BE2C (cell line): Measurements from ENCODE around the gene ABHD4.

Experiments
- DNase-seq: peaks from one replicate; pipeline ENCODE4 v3.0.0-alpha.2; 2020
- H3K27me3 ChIP-seq: fragments of 250-450 bp; sonication (Bioruptor Pico); 2 replicates; pipeline ENCODE4 v1.5.1; 2020; ENCODE audit warnings: mild to moderate bottlenecking
- H3K36me3 ChIP-seq: fragments of 250-450 bp; sonication (Bioruptor Pico); 2 replicates; pipeline ENCODE4 v1.5.1; 2020; ENCODE audit warnings: mild to moderate bottlenecking
- H3K4me1 ChIP-seq: fragments of 250-450 bp; sonication (Bioruptor Pico); 2 replicates; pipeline ENCODE4 v1.5.1; 2020
- H3K4me3 ChIP-seq: 2 replicates; pipeline ENCODE4 v1.5.1; 2011; ENCODE audit warnings: low read depth, low read length
- H3K9me3 ChIP-seq: fragments of 250-450 bp; sonication (Bioruptor Pico); 2 replicates; pipeline ENCODE4 v1.5.1; 2020
- CTCF ChIP-seq: IDR thresholded peaks from 2 replicates; pipeline ENCODE4 v1.5.1; 2012; ENCODE audit warnings: mild to moderate bottlenecking, low read depth, low read length

Gene ABHD4

GRCh38 chr14:22567437-22567836 is 30.7 kb upstream of the ABHD4 start:
- no peak overlapping the region for H3K4me3 ChIP-seq
- H3K36me3 ChIP-seq, result peaks cover 19% of the 10 kb centered on the region
- DNase-seq, result no peak

GRCh38 chr14:22569106-22569736 is 28.9 kb upstream of the ABHD4 start:
- DNase-seq, result no peak
- Histone ChIP-seq H3K4me1 (no peaks in the 10 kb centered on the region), H3K9me3 (no peaks in the 10 kb centered on the region), H3K4me3 (no peak overlapping the region), H3K36me3 (peaks cover 22% of the 10 kb centered on the region), H3K27me3 (no peaks in the 10 kb centered on the region)
- TF ChIP-seq CTCF, result no peak

More at GRCh38 chr14:22567437-22567836, 30.7 kb upstream of the ABHD4 start:
- no peaks in the 10 kb centered on the region for H3K27me3 ChIP-seq
- no peaks in the 10 kb centered on the region for H3K4me1 ChIP-seq
- TF ChIP-seq CTCF, result no peak
- no peaks in the 10 kb centered on the region for H3K9me3 ChIP-seq

- no peaks in the 10 kb centered on the region for H3K4me1 ChIP-seq
- H3K27me3 ChIP-seq, result no peaks in the 10 kb centered on the region
- TF ChIP-seq CTCF, result no peak
- DNase-seq, result no peak
- peaks cover 21% of the 10 kb centered on the region for H3K36me3 ChIP-seq
- H3K4me3 ChIP-seq, result no peak overlapping the region
- no peaks in the 10 kb centered on the region for H3K9me3 ChIP-seq
These were observed 28.4 kb upstream of the ABHD4 start for GRCh38 chr14:22569737-22570131.

GRCh38 chr14:22570132-22570949 is 27.8 kb upstream of the ABHD4 start:
- Histone ChIP-seq H3K9me3 (no peaks in the 10 kb centered on the region), H3K4me3 (no peak overlapping the region), H3K27me3 (no peaks in the 10 kb centered on the region), H3K4me1 (no peaks in the 10 kb centered on the region), H3K36me3 (peaks cover 23% of the 10 kb centered on the region)
- TF ChIP-seq CTCF, result peak; percentile 84
- DNase-seq, result peak; percentile 74

GRCh38 chr14:22572562-22573058 is 25.5 kb upstream of the ABHD4 start:
- H3K9me3 ChIP-seq, result 0 out of 2 replicates have a peak, but pooled peaks cover 2% of the 10 kb centered on the region
- H3K36me3 ChIP-seq, result peaks cover 28% of the 10 kb centered on the region
- no peak for TF ChIP-seq CTCF
- H3K4me3 ChIP-seq, result no peak overlapping the region
- no peaks in the 10 kb centered on the region for H3K4me1 ChIP-seq
- no peaks in the 10 kb centered on the region for H3K27me3 ChIP-seq
- no peak for DNase-seq

- 0 out of 2 replicates have a peak, but pooled peaks cover 2% of the 10 kb centered on the region for H3K9me3 ChIP-seq
- no peak for DNase-seq
- H3K36me3 ChIP-seq, result peaks cover 28% of the 10 kb centered on the region
- no peaks in the 10 kb centered on the region for H3K27me3 ChIP-seq
- no peak for TF ChIP-seq CTCF
- no peaks in the 10 kb centered on the region for H3K4me1 ChIP-seq
- H3K4me3 ChIP-seq, result no peak overlapping the region
These were observed 24.3 kb upstream of the ABHD4 start for GRCh38 chr14:22573804-22574203.
